GM03348 (cell line): ENCODE measurements around the gene UGT1A4.
"Not testable (repeated sequence)": the region's sequence is repeated elsewhere in the genome, so short reads cannot be mapped to it uniquely, and the experiment has no call there.

Experiments
- DNase-seq: peaks from one replicate; pipeline ENCODE4 v3.0.0; 2012; ENCODE audit warnings: low spot score

UGT1A4 gene

DNA sequence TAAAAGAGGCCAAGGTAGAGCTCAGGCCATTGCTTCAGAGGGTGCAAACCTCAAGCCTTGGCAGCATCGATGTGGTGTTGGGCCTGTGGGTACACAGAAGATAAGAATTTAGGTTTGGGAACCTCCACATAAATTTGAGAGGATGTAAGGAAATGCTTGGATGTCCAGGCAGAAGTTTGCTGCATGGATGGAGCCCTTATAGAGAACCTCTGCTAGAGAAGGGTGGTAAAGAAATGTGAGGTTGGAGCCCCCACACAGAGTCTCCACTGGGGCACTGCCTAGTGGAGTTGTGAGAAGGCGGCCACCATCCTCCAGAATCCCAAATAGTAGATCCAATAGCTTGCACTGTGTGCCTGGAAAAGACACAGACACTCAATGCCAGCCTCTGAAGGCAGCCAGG is 32.2 kb downstream of the UGT1A4 start:
- DNase-seq: not testable (repeated sequence)

DNA sequence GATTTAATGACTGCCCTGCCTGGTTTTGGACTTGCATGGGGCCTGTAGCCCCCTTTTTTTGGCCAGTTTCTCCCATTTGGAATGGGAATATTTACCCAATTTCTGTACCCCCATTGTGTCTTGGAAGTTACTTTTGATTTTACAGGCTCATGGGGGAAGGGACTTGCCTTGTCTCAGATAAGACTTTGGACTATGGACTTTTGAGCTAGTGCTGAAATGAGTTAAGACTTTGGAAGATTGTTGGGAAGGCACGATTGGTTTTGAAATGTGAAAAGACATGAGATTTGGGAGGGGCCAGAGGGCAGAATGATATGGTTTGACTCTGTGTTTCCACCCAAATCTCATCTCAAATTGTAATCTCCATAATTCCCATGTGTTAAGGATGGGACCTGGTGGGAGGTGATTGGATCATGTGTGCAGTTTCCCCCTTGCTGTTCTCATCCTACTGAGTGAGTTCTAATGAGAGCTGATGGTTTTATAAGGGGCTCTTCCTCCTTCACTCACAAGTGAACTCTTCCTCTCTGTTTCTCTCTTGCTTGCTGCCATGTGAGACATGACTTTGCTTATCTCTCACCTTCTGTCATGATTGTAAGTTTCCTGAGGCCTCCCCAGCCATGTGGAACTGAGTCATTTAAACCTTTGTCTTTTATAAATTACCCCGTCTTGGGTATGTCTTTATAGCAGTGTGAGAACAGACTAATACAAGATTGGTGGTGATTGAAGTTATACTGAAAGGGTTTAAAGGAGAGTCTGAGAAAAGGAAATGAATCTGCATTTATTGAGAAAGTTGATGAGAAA is 32.9 kb downstream of the UGT1A4 start:
- DNase-seq: not testable (repeated sequence)

DNA sequence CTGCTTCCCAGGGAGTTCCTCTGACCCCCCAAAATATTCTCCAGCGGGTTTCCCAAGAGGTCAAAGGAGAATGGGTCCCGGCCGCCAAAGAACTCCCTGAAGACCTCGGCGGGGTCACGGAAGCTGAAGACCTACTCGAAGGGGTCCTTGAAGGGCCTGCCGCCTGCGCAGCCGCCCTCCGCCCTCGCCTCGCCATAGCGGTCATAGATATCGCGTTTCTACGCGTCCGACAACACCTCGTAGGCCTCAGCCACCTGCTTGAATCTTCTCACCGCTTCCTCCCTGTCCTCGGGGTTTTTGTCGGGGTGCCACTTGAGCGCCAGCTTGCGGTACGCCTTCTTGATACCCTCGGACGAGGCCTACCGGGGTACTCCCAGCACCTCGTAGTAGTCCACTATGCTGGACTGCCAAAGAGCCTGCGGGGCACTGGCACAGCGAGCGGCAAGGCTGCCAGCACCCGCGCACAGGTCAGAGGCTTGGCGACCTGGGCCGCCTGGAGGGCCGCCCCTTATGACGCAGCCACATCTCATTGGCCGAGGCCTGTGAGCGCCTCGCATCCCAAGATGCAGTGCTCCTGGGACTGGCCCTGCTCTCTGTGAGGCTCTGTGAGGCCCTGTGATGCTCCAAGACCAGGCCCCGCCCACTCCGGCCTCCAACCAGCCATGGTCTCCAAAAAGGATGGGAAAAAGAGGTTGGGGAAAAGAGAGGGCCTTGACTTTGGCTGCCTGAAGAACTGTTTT is 36.5 kb downstream of the UGT1A4 start:
- no peak for DNase-seq

DNA sequence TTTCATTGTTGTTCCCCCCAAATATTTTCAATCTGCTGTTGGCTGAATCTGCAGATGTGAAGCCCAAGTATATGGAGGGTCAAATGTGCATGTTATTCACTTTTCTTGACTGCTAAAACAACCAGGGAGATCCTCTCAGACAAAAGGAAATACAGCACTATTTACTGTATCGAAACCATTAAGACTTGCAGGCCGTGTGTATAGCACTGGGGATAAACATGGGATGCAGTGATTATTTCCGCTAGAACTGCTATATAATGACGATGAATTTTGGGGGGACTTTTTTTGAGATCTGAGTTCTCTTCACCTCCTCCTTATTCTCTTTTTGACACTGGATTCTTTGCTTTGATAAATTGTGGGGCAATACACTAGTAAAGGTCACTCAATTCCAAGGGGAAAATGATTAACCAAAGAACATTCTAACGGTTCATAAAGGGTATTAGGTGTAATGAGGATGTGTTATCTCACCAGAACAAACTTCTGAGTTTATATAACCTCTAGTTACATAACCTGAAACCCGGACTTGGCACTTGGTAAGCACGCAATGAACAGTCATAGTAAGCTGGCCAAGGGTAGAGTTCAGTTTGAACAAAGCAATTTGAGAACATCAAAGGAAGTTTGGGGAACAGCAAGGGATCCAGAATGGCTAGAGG is 38.0 kb downstream of the UGT1A4 start:
- DNase-seq: no peak

DNA sequence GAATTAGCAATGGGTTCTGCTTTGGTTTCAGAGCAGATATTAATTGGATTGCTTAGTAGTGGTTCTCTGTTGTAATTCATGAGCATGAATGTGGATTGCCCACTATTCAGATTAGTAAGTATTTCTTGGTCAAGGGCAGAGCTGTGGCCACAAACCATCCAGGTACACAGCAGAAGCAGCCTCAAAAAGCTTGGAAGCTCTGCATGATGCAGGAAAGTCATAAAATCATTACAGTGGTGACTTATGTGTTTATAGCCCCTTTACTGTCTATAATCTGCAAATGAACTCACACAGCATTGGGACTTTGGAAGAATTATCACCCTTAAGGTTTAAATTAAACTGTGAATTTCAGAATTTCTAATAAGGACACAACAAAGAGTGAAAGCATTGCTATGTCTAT is 39.6 kb downstream of the UGT1A4 start:
- no peak for DNase-seq

DNA sequence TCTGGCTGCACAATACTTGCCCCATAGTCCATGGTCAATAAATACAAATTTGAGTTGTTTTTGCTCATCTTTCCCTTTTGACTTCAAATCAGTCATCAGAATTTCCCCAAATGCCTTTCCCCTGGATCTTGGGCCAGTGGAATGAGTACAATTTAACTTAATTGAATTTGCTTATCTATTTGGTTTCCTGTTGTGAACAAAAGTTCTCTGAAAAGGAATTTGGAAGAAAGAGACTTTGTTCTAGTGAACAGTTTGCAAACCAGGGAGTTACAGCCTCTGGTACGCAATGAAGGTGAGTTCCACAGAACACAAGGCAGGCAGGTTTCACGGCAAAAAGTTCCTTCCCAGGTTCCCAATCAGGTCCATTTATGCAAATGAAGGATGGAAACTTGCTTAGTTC is 40.3 kb downstream of the UGT1A4 start:
- DNase-seq: no peak

DNA sequence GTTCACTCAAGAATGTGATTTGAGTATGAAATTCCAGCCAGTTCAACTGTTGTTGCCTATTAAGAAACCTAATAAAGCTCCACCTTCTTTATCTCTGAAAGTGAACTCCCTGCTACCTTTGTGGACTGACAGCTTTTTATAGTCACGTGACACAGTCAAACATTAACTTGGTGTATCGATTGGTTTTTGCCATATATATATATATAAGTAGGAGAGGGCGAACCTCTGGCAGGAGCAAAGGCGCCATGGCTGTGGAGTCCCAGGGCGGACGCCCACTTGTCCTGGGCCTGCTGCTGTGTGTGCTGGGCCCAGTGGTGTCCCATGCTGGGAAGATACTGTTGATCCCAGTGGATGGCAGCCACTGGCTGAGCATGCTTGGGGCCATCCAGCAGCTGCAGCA is 41.5 kb downstream of the UGT1A4 start, which contains the start of gene UGT1A1:
Gene UGT1A1, plus strand, starts transcription at position 228 of the 400 bp plus-strand sequence. Its CDS starts 18 bp downstream, at position 246.
- DNase-seq: no peak

DNA sequence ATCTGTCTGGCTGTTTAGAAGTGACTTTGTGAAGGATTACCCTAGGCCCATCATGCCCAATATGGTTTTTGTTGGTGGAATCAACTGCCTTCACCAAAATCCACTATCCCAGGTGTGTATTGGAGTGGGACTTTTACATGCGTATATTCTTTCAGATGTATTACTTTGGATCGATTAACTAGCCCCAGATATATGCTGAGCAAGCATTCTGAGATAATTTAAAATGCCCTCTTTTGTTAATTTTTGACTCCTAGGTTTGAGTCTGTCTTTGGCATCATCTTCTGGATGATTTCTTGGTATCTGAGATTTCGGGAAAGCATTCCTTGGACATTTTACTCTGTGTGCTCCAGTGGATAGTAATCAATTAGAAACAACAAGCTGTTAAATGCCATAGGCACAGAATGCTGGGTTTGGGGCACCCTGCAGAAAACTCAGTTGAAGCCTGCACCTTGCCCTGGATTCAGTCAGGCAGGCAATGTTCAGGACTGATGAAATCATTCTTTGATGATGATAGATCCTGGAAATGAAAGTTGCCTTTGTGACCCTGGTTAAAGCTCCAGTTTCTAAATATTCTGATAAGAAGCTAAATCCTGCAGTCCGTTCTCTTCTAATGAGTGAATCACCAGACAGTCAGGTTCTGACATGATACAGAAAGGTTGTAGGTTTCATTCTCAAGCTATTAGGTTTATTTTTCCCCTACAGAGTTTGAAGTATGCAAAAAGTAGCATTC is 42.7 kb downstream of the UGT1A4 start:
- DNase-seq: no peak

DNA sequence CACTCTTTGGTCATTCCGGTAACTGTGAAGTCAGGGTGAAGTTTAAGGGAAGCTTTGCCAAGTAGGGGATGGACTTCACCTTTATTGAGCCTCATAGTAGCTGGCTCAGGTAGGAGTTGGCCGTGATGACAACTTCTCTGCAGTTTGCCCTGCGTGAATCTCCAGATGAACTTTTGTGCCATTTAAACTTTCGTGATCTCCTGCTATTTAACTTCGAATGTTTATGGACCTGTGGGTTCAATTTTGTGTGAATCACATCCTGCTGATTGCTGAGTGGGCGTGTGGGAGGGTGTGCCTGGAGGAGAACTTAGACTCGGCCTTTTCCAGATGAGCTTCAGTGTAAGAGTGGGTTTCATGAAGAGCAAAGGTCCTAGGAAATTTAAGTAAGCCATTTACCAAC is 45.7 kb downstream of the UGT1A4 start:
- peak; percentile 38 for DNase-seq

DNA sequence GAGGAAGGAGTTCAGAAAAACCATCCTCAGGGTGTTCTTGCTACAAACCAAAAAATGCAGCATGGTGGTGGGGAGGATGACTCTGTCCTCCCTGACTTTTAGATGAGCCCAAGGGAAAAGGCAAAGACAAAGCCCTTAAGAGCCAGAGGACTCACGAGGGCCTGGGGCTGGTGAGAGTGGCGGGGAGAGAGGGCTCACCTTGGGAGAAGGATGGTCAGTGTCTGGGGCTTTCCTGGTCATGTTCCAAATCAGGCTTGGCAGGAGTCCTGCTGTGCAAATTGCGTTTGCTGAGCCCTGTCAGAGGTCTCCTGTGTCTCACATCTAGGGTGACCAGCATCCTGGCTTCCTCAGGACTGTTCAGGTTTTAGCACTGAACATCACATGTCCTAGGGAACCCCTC is 46.2 kb downstream of the UGT1A4 start:
- no peak for DNase-seq

DNA sequence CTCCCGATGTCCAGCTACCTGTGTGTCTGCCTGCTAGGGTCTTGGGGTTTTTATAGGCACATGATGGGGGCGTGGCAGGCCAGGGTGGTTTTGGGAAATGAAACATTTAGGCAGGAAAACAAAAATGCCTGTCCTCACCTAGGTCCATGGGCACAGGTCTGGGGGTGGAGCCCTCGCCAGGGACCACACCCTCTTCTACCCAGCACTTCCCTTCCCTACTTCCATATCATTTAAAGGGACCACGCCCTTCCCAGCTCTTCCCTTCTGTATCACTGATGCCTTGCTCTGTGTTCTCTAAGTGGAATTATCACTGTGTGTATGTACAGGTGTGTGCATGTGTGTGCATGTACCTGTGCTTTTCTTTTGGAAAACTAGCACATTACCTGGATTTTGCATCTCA is 47.9 kb downstream of the UGT1A4 start:
- DNase-seq: no peak

DNA sequence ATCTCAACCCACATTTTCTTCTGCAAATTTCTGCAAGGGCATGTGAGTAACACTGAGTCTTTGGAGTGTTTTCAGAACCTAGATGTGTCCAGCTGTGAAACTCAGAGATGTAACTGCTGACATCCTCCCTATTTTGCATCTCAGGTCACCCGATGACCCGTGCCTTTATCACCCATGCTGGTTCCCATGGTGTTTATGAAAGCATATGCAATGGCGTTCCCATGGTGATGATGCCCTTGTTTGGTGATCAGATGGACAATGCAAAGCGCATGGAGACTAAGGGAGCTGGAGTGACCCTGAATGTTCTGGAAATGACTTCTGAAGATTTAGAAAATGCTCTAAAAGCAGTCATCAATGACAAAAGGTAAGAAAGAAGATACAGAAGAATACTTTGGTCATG is 49.5 kb downstream of the UGT1A4 start:
- DNase-seq: no peak

DNA sequence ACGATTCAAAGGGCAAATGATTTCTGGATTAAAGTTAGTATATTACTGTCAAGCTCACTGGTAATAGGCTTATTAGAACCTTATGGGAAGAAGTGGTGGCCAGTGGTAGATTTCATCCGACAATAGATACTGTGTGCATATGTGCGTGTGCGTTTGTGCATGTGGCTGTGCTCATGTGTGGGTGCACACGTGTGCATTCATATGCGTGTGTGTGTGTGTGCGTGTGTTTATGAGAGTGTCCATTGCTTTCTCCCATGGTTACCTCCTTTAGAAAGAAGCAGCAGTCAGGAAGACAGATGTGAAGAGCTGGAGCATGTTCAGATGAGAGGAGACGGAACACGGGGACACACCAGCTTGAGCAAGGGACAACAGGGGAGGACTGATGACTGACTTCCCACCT is 50.7 kb downstream of the UGT1A4 start:
- no peak for DNase-seq

DNA sequence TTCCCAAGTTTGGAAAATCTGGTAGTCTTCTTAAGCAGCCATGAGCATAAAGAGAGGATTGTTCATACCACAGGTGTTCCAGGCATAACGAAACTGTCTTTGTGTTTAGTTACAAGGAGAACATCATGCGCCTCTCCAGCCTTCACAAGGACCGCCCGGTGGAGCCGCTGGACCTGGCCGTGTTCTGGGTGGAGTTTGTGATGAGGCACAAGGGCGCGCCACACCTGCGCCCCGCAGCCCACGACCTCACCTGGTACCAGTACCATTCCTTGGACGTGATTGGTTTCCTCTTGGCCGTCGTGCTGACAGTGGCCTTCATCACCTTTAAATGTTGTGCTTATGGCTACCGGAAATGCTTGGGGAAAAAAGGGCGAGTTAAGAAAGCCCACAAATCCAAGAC is 53.6 kb downstream of the UGT1A4 start:
- DNase-seq: no peak

DNA sequence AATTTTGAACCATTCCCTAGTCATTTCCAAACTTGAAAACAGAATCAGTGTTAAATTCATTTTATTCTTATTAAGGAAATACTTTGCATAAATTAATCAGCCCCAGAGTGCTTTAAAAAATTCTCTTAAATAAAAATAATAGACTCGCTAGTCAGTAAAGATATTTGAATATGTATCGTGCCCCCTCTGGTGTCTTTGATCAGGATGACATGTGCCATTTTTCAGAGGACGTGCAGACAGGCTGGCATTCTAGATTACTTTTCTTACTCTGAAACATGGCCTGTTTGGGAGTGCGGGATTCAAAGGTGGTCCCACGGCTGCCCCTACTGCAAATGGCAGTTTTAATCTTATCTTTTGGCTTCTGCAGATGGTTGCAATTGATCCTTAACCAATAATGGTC is 54.0 kb downstream of the UGT1A4 start:
- DNase-seq: no peak

DNA sequence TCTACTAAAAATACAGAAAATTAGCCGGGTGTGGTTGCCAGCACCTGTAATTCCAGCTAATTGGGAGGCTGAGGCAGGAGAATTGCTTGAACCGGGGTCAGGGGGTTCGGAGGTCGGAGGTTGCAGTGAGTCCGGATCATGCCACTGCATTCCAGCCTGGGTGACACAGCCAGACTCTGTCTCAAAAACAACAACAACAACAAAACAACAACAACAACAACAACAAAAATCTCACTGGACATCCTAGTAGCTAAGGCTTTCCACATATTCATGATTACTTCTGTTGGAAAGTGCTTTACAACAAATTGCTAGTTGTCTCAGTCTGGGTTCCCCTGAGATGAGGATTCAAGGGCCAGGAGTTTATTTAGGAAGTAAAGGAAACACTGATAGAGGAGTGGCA is 55.3 kb downstream of the UGT1A4 start:
- no peak for DNase-seq

DNA sequence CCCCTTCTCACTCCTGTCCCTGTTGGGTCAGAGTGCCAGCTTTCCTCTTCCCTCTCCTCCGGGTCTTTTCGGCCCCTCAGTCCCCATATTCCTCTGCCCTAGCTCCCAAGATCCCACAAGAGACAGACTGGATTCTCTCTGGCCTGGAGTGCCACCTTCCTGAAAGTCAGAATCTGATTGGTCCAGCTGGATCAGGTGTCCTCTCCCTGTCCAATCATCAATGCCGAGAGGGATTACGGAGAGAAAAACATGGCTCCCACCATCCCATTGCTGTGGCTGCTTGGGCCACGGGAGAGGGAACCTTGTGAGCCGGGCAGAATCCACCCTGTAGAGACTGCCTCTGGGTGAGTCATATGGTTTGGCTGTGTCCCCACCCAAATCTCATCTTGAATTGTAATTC is 56.9 kb downstream of the UGT1A4 start:
- DNase-seq: no peak

DNA sequence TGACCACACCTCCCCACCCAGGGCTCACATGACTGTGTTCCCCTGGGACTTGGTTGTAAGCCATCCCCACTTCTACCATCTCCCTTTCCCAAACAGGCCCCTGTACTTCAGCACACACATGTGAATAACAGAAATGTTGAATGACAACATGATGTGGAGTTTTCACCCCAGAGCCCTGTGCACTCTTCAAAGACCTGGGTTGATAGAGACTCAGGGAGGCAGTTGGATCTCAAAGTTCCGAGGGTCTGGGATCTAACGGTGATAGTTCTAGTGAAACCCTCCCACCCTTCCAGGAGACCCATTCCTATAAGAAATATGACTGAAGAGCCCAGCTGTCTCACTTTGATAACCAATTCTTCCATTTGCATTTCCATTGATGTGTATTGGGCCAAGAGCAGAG is 59.5 kb downstream of the UGT1A4 start, which contains the start of gene MROH2A:
Gene MROH2A, plus strand, starts transcription at position 301 of the 400 bp plus-strand sequence. CDS start 1,029 bp downstream, outside the sequence.
- DNase-seq: no peak

DNA sequence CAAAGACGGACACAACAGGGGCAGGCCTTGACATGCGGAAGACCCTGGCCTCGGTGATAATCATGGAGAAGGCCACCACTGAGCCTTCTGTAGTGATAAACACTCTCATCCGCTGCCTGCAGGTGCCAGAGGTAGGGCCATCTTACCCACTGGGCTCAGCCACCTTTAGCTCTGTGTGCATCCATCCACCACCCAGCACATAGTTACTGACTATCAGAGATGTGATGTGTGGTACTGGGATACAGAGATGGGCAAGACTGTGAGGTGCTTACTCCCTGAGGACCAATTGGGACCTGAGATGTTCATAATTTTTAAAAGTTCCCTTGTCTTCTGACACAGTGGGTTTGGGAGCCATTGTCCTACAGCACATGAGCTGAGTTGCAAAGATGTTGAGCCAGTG is 61.2 kb downstream of the UGT1A4 start:
- no peak for DNase-seq

DNA sequence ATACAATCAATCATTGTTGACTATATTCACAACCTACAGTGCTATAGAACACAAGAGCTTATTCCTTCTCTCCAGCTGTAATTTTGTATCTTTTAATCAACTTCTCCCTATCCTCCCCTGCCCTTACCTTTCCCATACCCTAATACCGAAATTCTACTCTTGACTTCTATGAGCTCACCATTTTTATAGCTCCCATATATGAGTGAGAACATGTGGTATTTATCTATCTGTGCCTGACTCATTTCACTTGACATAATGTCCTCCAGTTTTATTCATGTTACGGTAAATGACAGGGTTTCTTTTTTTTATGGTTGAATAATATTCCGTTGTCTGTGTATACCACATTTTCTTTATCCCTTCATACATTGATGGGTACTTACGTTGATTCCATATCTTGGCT is 62.2 kb downstream of the UGT1A4 start:
- DNase-seq: no peak

DNA sequence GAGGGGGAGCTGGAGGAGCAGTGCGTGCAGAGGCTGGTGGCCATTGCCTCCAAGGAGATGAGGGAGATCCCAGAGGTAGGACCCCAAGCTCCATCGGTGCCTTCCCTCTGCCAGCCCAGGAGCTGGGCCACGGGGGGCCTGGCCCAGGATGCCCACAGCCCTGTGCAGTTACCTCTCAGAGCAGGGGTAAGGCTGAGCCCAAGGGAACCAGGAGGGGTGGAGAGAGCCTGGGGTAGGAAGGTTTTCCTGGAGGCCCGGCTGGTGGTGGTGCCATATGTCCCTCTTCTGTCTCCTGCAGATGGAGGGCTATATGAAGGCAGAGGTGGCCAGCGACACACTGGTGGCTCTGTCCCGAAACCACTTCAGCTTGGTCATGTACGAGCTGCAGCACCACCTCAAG is 71.0 kb downstream of the UGT1A4 start:
- no peak for DNase-seq
